Measurements from ENCODE around the gene DRC7. TPM values are rescaled to one million over a fixed set of nuclear protein-coding genes. Genes with fewer than 3 reads are reported as not detected.

The DRC7 gene
- polyA plus RNA-seq, 3 donors from 2014 or later, result not detected

- Mint-ChIP-seq H3K27ac (no peak overlapping the region), H3K27me3 (ENCODE audit: low read depth in 3 of 3) (no peaks in the 10 kb centered on the region), H3K4me1 (peaks cover 6% of the 10 kb centered on the region in 2 donors), H3K4me3 (no peak overlapping the region), H3K9me3 (no peaks in the 10 kb centered on the region), H3K36me3 (peaks cover 0 to 10% (median 2%) of the 10 kb centered on the region in 3 donors)
- DNase-seq, result no peak
These were observed 68.8 kb downstream of the DRC7 start for GRCh38 chr16:57763285-57764005.

GRCh38 chr16:57764006-57764340 is 69.4 kb downstream of the DRC7 start:
- H3K4me3 Mint-ChIP-seq, result no peak overlapping the region
- peaks cover 0 to 11% (median 6%) of the 10 kb centered on the region in 3 donors for H3K36me3 Mint-ChIP-seq
- DNase-seq, result no peak
- H3K27me3 Mint-ChIP-seq (ENCODE audit: low read depth in 3 of 3), result no peaks in the 10 kb centered on the region
- no peak overlapping the region for H3K27ac Mint-ChIP-seq
- no peaks in the 10 kb centered on the region for H3K9me3 Mint-ChIP-seq
- H3K4me1 Mint-ChIP-seq, result peaks cover 2 to 6% of the 10 kb centered on the region in 2 donors

- Mint-ChIP-seq H3K36me3 (peaks cover 0 to 11% (median 6%) of the 10 kb centered on the region in 3 donors), H3K27me3 (ENCODE audit: low read depth in 3 of 3) (no peaks in the 10 kb centered on the region), H3K4me3 (no peak overlapping the region), H3K9me3 (no peaks in the 10 kb centered on the region), H3K27ac (peak overlapping the region in 2 of 6 donors; percentile 17 to 45), H3K4me1 (peaks cover 0 to 5% of the 10 kb centered on the region in 2 donors)
- peak; percentile 32 to 38 (median 37) for DNase-seq
These were observed 69.9 kb downstream of the DRC7 start for GRCh38 chr16:57764341-57765159.

- Mint-ChIP-seq H3K4me1 (no peaks in the 10 kb centered on the region), H3K4me3 (no peak overlapping the region), H3K27ac (no peak overlapping the region), H3K9me3 (no peaks in the 10 kb centered on the region), H3K27me3 (ENCODE audit: low read depth in 3 of 3) (no peaks in the 10 kb centered on the region), H3K36me3 (peaks cover 0 to 6% (median 6%) of the 10 kb centered on the region in 3 donors)
- no peak for DNase-seq
These were observed 70.6 kb downstream of the DRC7 start for GRCh38 chr16:57765160-57765728.

GRCh38 chr16:57766714-57767348 is 72.2 kb downstream of the DRC7 start:
- no peaks in the 10 kb centered on the region for H3K4me1 Mint-ChIP-seq
- no peak overlapping the region for H3K27ac Mint-ChIP-seq
- no peak for DNase-seq
- no peaks in the 10 kb centered on the region for H3K9me3 Mint-ChIP-seq
- H3K4me3 Mint-ChIP-seq, result no peak overlapping the region
- H3K27me3 Mint-ChIP-seq (ENCODE audit: low read depth in 3 of 3), result peaks cover 0 to 4% (median 0%) of the 10 kb centered on the region in 3 donors
- H3K36me3 Mint-ChIP-seq, result peaks cover 0 to 9% (median 6%) of the 10 kb centered on the region in 3 donors

- no peak for DNase-seq
These were observed 75.0 kb downstream of the DRC7 start for GRCh38 chr16:57769541-57770145.

GRCh38 chr16:57770361-57770760 is 75.8 kb downstream of the DRC7 start:
- Mint-ChIP-seq H3K4me3 (no peak overlapping the region), H3K4me1 (no peaks in the 10 kb centered on the region), H3K9me3 (no peaks in the 10 kb centered on the region), H3K27me3 (ENCODE audit: low read depth in 3 of 3) (peaks cover 0 to 4% (median 0%) of the 10 kb centered on the region in 3 donors), H3K36me3 (peaks cover 0 to 9% (median 6%) of the 10 kb centered on the region in 3 donors), H3K27ac (no peak overlapping the region)
- DNase-seq, result no peak

More at GRCh38 chr16:57769541-57770145, 75.0 kb downstream of the DRC7 start:
- Mint-ChIP-seq H3K9me3 (no peaks in the 10 kb centered on the region), H3K27me3 (ENCODE audit: low read depth in 3 of 3) (peaks cover 0 to 4% (median 0%) of the 10 kb centered on the region in 3 donors), H3K27ac (no peak overlapping the region), H3K4me3 (no peak overlapping the region), H3K4me1 (no peaks in the 10 kb centered on the region), H3K36me3 (peaks cover 0 to 9% (median 6%) of the 10 kb centered on the region in 3 donors)

GRCh38 chr16:57771141-57771785 is 76.7 kb downstream of the DRC7 start:
- peaks cover 0 to 4% (median 0%) of the 10 kb centered on the region in 3 donors for H3K27me3 Mint-ChIP-seq (ENCODE audit: low read depth in 3 of 3)
- H3K36me3 Mint-ChIP-seq, result peaks cover 0 to 10% (median 6%) of the 10 kb centered on the region in 3 donors
- no peaks in the 10 kb centered on the region for H3K4me1 Mint-ChIP-seq
- H3K4me3 Mint-ChIP-seq, result no peak overlapping the region
- H3K27ac Mint-ChIP-seq, result no peak overlapping the region
- DNase-seq, result no peak
- no peaks in the 10 kb centered on the region for H3K9me3 Mint-ChIP-seq

GRCh38 chr16:57773019-57773418 is 78.4 kb downstream of the DRC7 start:
- H3K27ac Mint-ChIP-seq, result no peak overlapping the region
- no peak for DNase-seq
- H3K4me3 Mint-ChIP-seq, result no peak overlapping the region
- peaks cover 0 to 10% (median 9%) of the 10 kb centered on the region in 3 donors for H3K36me3 Mint-ChIP-seq
- peaks cover 0 to 4% (median 0%) of the 10 kb centered on the region in 3 donors for H3K27me3 Mint-ChIP-seq (ENCODE audit: low read depth in 3 of 3)
- no peaks in the 10 kb centered on the region for H3K4me1 Mint-ChIP-seq
- H3K9me3 Mint-ChIP-seq, result no peaks in the 10 kb centered on the region

GRCh38 chr16:57773655-57774295 is 79.2 kb downstream of the DRC7 start:
- Mint-ChIP-seq H3K27ac (no peak overlapping the region), H3K9me3 (no peaks in the 10 kb centered on the region), H3K4me1 (no peaks in the 10 kb centered on the region), H3K36me3 (peaks cover 0 to 10% (median 9%) of the 10 kb centered on the region in 3 donors), H3K4me3 (no peak overlapping the region), H3K27me3 (ENCODE audit: low read depth in 3 of 3) (peaks cover 0 to 4% (median 0%) of the 10 kb centered on the region in 3 donors)
- no peak for DNase-seq

GRCh38 chr16:57774705-57775285 is 80.2 kb downstream of the DRC7 start:
- Mint-ChIP-seq H3K27me3 (ENCODE audit: low read depth in 3 of 3) (peaks cover 0 to 4% (median 0%) of the 10 kb centered on the region in 3 donors), H3K27ac (no peak overlapping the region), H3K4me1 (no peaks in the 10 kb centered on the region), H3K4me3 (no peak overlapping the region), H3K9me3 (no peaks in the 10 kb centered on the region), H3K36me3 (peaks cover 4 to 15% (median 13%) of the 10 kb centered on the region in 3 donors)
- DNase-seq, result no peak
